Activated T-cell treated with anti-CD3 and anti-CD28 coated beads, Interleukin-2, amount 50 U/mL, for 72 hours (primary cell): ENCODE results near the gene C12orf57. TPM values are rescaled to one million over a fixed set of nuclear protein-coding genes. Genes with fewer than 3 reads are reported as not detected.

Source experiments
- ATAC-seq, 2 donors: fragments of 150-1000 bp; cut with Tn5 transposase; replicated peaks in 1 of 2; 2 replicates each; pipeline ENCODE4 v1.10.0; 2021; ENCODE audit warnings: moderate library complexity in 2 of 2, mild to moderate bottlenecking in 1 of 2
- DNase-seq, 2 donors: peaks; one replicate each; pipeline ENCODE4 v3.0.0; 2021 to 2022; ENCODE audit warnings: mixed read lengths in 1 of 2
- H3K27ac Mint-ChIP-seq: one replicate; pipeline ENCODE4 v1.8.0; 2022; ENCODE audit warnings: mild to moderate bottlenecking, moderate library complexity, mixed read lengths
- H3K27me3 Mint-ChIP-seq: one replicate; pipeline ENCODE4 v1.8.0; 2022; ENCODE audit warnings: low read depth, mixed read lengths
- H3K36me3 Mint-ChIP-seq, 2 donors: one replicate each; pipeline ENCODE4 v1.8.0; 2022; ENCODE audit warnings: mixed read lengths in 2 of 2, mild to moderate bottlenecking in 1 of 2; ENCODE audit not compliant: insufficient read depth in 2 of 2
- H3K4me1 Mint-ChIP-seq: one replicate; pipeline ENCODE4 v1.8.0; 2022; ENCODE audit warnings: low read depth, mixed read lengths
- H3K4me3 Mint-ChIP-seq, 2 donors: one replicate each; pipeline ENCODE4 v1.8.0; 2022; ENCODE audit warnings: mild to moderate bottlenecking in 2 of 2, mixed read lengths in 2 of 2, moderate library complexity in 2 of 2
- H3K9me3 Mint-ChIP-seq, 2 donors: one replicate each; pipeline ENCODE4 v1.8.0; 2022; ENCODE audit warnings: mixed read lengths in 2 of 2
- total RNA-seq, 2 donors: library from RNA; stranded (reverse); gene quantifications; one replicate each; pipeline ENCODE4 v1.2.3, GENCODE V29; 2022

Gene C12orf57
- total RNA-seq, 2 donors from 2014 or later: 259 to 301 TPM

DNA sequence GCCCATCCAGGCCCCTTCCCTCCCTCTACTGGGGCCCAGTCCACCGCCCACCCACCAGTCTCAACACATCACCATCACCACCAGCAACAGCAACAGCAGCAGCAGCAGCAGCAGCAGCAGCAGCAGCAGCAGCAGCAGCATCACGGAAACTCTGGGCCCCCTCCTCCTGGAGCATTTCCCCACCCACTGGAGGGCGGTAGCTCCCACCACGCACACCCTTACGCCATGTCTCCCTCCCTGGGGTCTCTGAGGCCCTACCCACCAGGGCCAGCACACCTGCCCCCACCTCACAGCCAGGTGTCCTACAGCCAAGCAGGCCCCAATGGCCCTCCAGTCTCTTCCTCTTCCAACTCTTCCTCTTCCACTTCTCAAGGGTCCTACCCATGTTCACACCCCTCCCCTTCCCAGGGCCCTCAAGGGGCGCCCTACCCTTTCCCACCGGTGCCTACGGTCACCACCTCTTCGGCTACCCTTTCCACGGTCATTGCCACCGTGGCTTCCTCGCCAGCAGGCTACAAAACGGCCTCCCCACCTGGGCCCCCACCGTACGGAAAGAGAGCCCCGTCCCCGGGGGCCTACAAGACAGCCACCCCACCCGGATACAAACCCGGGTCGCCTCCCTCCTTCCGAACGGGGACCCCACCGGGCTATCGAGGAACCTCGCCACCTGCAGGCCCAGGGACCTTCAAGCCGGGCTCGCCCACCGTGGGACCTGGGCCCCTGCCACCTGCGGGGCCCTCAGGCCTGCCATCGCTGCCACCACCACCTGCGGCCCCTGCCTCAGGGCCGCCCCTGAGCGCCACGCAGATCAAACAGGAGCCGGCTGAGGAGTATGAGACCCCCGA lies 7.0 kb upstream of the C12orf57 start:
- peak overlapping the region; percentile 94 for H3K27ac Mint-ChIP-seq
- H3K4me3 Mint-ChIP-seq: peak overlapping the region; percentile 83 to 96
- peaks cover 0 to 9% of the 10 kb centered on the region in 2 donors for H3K36me3 Mint-ChIP-seq
- ATAC-seq (peak; percentile 45 to 50), DNase-seq (peak; percentile 66 to 77)
- H3K4me1 Mint-ChIP-seq: peaks cover 71% of the 10 kb centered on the region
- no peaks in the 10 kb centered on the region for H3K27me3 Mint-ChIP-seq
- H3K9me3 Mint-ChIP-seq: no peaks in the 10 kb centered on the region

DNA sequence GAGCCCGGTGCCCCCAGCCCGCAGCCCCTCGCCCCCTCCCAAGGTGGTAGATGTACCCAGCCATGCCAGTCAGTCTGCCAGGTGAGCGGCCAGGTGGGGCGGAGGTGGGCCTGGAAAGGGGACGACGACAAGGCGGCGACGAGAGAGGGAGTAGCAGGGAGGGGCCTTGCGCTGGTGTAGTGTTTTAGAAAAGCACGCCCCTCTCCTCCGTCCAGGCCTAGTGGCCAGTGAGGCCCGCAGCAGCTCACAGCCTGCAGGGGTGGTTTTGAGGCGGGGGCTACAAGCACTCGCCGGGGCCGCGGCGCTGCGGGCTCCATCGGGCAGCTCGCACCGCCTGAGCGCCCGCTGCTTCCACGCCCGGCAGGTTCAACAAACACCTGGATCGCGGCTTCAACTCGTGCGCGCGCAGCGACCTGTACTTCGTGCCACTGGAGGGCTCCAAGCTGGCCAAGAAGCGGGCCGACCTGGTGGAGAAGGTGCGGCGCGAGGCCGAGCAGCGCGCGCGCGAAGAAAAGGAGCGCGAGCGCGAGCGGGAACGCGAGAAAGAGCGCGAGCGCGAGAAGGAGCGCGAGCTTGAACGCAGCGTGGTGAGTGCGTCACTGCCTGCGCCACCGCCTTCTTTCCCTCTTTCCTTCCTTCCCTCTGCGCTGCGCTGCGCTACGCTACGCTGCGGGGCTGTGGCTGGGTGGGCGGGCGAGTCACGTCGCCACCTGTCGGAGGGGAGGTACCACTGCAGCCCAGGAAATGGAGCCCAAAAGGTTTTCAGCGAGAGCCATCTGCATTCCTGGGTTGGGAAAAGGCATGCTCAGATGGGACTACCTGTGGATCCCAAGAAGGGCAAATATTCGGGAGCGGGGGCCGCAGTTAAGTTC lies 6.1 kb upstream of the C12orf57 start:
- H3K4me1 Mint-ChIP-seq: peaks cover 70% of the 10 kb centered on the region
- peak overlapping the region; percentile 52 for H3K27ac Mint-ChIP-seq
- no peaks in the 10 kb centered on the region for H3K9me3 Mint-ChIP-seq
- peak; percentile 93 to 95 for ATAC-seq
- H3K27me3 Mint-ChIP-seq: no peaks in the 10 kb centered on the region
- H3K4me3 Mint-ChIP-seq: peak overlapping the region; percentile 83 to 96
- H3K36me3 Mint-ChIP-seq: peaks cover 0 to 9% of the 10 kb centered on the region in 2 donors
- DNase-seq: peak; percentile 94 to 95

DNA sequence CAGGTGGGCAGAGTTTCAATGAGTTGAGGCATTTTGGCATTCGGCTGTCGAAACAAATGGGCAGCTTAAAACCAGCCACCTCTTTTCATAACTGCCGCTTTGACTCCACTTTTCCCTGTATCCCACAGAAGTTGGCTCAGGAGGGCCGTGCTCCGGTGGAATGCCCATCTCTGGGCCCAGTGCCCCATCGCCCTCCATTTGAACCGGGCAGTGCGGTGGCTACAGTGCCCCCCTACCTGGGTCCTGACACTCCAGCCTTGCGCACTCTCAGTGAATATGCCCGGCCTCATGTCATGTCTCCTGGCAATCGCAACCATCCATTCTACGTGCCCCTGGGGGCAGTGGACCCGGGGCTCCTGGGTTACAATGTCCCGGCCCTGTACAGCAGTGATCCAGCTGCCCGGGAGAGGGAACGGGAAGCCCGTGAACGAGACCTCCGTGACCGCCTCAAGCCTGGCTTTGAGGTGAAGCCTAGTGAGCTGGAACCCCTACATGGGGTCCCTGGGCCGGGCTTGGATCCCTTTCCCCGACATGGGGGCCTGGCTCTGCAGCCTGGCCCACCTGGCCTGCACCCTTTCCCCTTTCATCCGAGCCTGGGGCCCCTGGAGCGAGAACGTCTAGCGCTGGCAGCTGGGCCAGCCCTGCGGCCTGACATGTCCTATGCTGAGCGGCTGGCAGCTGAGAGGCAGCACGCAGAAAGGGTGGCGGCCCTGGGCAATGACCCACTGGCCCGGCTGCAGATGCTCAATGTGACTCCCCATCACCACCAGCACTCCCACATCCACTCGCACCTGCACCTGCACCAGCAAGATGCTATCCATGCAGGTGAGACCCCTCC lies 5.2 kb upstream of the C12orf57 start:
- Mint-ChIP-seq H3K4me3 (peak overlapping the region; percentile 83 to 96), H3K4me1 (peaks cover 70% of the 10 kb centered on the region), H3K9me3 (no peaks in the 10 kb centered on the region), H3K36me3 (peaks cover 0 to 9% of the 10 kb centered on the region in 2 donors), H3K27me3 (no peaks in the 10 kb centered on the region), H3K27ac (no peak overlapping the region)
- no peak for DNase-seq
- no peak for ATAC-seq

DNA sequence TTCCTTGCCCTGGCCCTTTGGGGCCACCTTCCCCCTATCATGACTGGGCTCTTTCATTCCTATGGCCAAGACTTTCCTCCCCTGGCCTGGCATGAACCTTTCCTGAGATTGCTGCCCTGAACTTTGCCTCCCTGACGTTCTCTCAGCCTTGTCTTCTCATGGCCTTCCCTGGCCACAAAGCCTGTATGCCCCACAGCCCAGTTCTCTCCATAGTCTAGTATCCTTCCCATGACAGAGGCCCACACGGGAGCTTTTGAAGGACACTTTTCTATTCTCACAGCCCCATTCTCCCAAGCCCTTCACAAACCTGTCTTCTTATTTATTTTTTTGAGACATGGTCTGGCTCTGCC lies 4.7 kb upstream of the C12orf57 start:
- no peaks in the 10 kb centered on the region for H3K27me3 Mint-ChIP-seq
- H3K27ac Mint-ChIP-seq: peak overlapping the region; percentile 67
- H3K36me3 Mint-ChIP-seq: peaks cover 0 to 6% of the 10 kb centered on the region in 2 donors
- DNase-seq (no peak), ATAC-seq (no peak)
- no peaks in the 10 kb centered on the region for H3K9me3 Mint-ChIP-seq
- H3K4me1 Mint-ChIP-seq: peaks cover 67% of the 10 kb centered on the region
- H3K4me3 Mint-ChIP-seq: peak overlapping the region; percentile 48 to 96

DNA sequence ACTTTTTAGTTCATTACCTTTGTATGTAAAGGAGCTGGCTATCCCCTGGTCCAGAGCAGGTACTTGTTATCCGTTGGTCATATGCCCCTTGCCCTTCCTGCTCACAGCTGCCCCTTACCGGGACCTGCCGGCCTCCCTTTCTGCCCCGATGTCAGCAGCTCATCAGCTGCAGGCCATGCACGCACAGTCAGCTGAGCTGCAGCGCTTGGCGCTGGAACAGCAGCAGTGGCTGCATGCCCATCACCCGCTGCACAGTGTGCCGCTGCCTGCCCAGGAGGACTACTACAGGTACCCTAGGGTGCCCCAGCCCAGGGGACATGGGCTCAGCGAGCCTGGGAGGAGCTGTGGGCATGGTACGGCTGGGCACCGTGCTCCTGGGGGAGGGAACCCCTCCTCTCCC lies 2.6 kb upstream of the C12orf57 start:
- Mint-ChIP-seq H3K27ac (no peak overlapping the region), H3K9me3 (no peaks in the 10 kb centered on the region), H3K4me1 (peaks cover 60% of the 10 kb centered on the region), H3K4me3 (no peak overlapping the region), H3K36me3 (peaks cover 2 to 6% of the 10 kb centered on the region in 2 donors), H3K27me3 (no peaks in the 10 kb centered on the region)
- ATAC-seq (no peak), DNase-seq (no peak)

DNA sequence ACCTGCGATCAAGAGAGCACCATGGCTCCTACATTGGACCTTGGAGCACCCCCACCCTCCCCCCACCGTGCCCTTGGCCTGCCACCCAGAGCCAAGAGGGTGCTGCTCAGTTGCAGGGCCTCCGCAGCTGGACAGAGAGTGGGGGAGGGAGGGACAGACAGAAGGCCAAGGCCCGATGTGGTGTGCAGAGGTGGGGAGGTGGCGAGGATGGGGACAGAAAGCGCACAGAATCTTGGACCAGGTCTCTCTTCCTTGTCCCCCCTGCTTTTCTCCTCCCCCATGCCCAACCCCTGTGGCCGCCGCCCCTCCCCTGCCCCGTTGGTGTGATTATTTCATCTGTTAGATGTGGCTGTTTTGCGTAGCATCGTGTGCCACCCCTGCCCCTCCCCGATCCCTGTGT lies 2.0 kb upstream of the C12orf57 start:
- no peak overlapping the region for H3K4me3 Mint-ChIP-seq
- no peak for ATAC-seq
- H3K9me3 Mint-ChIP-seq: no peaks in the 10 kb centered on the region
- no peaks in the 10 kb centered on the region for H3K27me3 Mint-ChIP-seq
- peaks cover 3 to 4% of the 10 kb centered on the region in 2 donors for H3K36me3 Mint-ChIP-seq
- H3K27ac Mint-ChIP-seq: no peak overlapping the region
- no peak for DNase-seq
- peaks cover 60% of the 10 kb centered on the region for H3K4me1 Mint-ChIP-seq

DNA sequence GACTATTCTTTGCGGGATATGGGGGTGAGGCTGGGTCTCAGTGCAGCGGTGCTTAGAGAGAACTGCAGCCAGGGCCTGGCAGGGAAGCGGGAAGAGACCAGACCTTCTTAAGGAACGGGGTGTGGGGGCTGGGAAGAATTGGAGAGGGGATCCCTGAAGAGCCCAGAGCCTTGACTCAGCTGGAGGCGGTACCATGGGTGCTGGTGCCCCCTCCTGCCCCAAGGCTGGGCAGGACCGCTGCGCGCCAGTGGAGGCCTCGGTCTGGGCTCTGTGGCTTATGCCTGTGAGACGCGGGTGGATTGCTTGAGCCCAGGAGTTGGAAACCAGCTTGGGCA lies 1.5 kb upstream of the C12orf57 start:
- DNase-seq (no peak), ATAC-seq (no peak)
- no peak overlapping the region for H3K27ac Mint-ChIP-seq
- H3K4me1 Mint-ChIP-seq: peaks cover 63% of the 10 kb centered on the region
- H3K27me3 Mint-ChIP-seq: no peaks in the 10 kb centered on the region
- no peaks in the 10 kb centered on the region for H3K9me3 Mint-ChIP-seq
- H3K4me3 Mint-ChIP-seq: peak overlapping the region; percentile 77 to 92
- peaks cover 4 to 6% of the 10 kb centered on the region in 2 donors for H3K36me3 Mint-ChIP-seq

DNA sequence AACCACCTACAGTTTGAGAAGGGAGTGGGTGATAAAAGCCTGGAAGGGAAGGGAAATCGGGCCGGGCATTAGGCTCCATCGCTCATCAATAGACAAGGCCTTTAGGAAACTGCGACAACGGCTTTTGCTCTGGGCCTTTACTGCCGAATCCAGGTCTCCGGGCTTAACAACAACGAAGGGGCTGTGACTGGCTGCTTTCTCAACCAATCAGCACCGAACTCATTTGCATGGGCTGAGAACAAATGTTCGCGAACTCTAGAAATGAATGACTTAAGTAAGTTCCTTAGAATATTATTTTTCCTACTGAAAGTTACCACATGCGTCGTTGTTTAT lies 467 bp upstream of the C12orf57 start:
- Mint-ChIP-seq H3K36me3 (peaks cover 4 to 6% of the 10 kb centered on the region in 2 donors), H3K9me3 (no peaks in the 10 kb centered on the region), H3K4me1 (peaks cover 68% of the 10 kb centered on the region), H3K4me3 (peak overlapping the region; percentile 77 to 92), H3K27ac (peak overlapping the region; percentile 100), H3K27me3 (no peaks in the 10 kb centered on the region)
- DNase-seq (peak; percentile 80 to 86), ATAC-seq (peak; percentile 35)

DNA sequence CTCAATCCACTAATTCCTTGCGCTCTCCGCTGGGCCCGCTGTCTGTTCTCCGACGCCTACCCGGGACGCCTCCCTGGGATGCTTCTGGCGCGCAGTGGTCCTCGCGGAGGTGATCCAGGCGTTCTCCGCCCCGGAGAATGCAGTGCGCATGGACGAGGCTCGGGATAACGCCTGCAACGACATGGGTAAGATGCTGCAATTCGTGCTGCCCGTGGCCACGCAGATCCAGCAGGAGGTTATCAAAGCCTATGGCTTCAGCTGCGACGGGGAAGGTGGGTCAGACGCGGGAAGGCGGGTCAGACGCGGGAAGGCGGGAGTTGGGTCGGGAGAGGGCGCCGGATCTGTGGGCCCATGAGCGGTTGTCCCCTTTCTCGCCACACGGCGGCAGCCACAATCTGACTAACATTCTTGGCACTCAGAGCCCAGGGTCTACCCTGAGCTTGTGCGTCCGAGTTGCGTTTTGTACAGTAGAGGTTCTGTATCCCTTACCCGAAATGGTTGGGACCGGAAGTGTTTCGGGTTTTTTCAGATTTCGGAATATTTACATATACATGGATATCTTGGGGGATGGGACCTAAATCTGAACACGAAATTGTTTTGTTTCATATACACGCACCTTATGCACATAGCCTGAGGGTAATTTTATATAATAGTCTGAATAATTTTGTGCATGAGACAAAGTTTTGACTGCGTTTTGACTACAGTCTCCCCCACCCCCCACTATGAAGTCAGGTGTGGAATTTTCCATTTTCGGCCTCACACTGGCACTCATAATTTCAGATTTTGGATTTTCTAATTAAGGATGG lies 762 bp downstream of the C12orf57 start:
- ATAC-seq (peak; percentile 57 to 61), DNase-seq (peak; percentile 92 to 96)
- Mint-ChIP-seq H3K27ac (peak overlapping the region; percentile 100), H3K4me1 (peaks cover 69% of the 10 kb centered on the region), H3K36me3 (peaks cover 0 to 6% of the 10 kb centered on the region in 2 donors), H3K9me3 (no peaks in the 10 kb centered on the region), H3K4me3 (peak overlapping the region; percentile 77 to 92), H3K27me3 (no peaks in the 10 kb centered on the region)

DNA sequence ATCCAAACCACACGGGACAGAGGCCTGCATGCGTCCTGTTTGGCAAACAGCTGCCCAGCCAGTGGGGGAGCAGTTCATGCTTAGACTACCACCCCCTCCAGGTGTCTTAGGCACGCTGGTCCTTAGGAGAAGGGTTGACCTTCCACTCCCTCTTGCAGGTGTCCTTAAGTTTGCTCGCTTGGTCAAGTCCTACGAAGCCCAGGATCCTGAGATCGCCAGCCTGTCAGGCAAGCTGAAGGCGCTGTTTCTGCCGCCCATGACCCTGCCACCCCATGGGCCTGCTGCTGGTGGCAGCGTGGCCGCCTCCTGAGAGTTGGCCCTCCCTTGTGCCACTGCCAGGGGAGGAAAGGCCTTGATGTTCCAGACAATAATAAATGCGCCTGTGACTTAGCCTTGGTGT lies 1.8 kb downstream of the C12orf57 start:
- no peak for ATAC-seq

DNA sequence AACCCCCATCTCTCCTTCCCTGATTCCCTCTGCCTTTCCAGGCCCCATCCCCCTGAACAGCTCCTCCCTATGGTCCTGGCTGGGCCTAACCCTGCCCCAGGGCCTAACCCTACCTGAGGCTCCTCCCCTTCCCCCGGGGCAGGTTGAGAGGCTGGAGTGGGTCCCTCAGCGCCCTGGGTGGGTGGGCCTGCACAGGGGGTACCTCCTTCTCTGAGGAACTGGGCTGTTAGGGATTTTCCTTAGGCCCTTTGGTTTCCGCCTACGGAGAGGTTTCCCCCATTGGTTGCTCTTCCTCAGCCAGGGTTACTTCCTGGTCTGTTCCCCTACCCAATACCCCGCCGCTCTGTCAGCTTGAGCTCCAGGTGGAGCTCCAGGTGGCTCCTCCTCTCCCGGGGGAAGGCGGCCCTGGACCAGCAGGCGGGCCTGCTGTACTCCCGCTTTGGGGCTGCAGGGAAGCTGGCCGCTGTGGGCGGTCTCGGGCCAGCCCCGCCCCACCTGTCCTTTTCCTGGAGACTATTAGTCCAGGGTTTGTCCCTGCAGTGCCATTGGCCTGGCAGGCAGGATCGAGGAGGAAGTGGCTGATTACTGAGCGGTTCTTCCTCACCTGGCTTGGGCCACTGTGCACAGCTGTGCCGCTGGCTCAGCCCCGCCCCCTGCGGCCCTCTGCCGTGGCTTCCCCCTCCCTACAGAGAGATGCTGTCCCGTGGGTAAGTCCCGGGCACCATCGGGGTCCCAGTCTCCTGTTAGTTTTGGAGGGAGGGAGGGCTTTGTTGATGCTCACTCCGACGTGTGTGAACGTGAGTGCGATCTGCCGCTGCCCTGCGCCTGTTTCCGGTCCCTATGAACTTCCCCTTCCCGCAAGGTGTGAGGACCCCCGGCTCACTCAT lies 2.5 kb downstream of the C12orf57 start:
- peak overlapping the region; percentile 100 for H3K27ac Mint-ChIP-seq
- no peaks in the 10 kb centered on the region for H3K27me3 Mint-ChIP-seq
- peak overlapping the region; percentile 77 to 92 for H3K4me3 Mint-ChIP-seq
- DNase-seq: peak; percentile 62 to 69
- peak in 1 of 2 donors; percentile 2 for ATAC-seq
- peaks cover 0 to 6% of the 10 kb centered on the region in 2 donors for H3K36me3 Mint-ChIP-seq
- peaks cover 79% of the 10 kb centered on the region for H3K4me1 Mint-ChIP-seq
- H3K9me3 Mint-ChIP-seq: no peaks in the 10 kb centered on the region

More for the DNA sequence above, 1.8 kb downstream of the C12orf57 start:
- Mint-ChIP-seq H3K36me3 (peaks cover 0 to 6% of the 10 kb centered on the region in 2 donors), H3K27ac (peak overlapping the region; percentile 100), H3K9me3 (no peaks in the 10 kb centered on the region), H3K4me1 (peaks cover 76% of the 10 kb centered on the region), H3K27me3 (no peaks in the 10 kb centered on the region), H3K4me3 (peak overlapping the region; percentile 77 to 92)
- DNase-seq: no peak
